Amniotic stem cell (primary cell): Measurements from ENCODE around the gene RECQL.
"Not testable (repeated sequence)": the region's sequence is repeated elsewhere in the genome, so short reads cannot be mapped to it uniquely, and the experiment has no call there.

Source experiments
- DNase-seq: peaks from one replicate; lab custom pipeline; 2025; lab: John Stamatoyannopoulos, UW

The RECQL gene

DNA sequence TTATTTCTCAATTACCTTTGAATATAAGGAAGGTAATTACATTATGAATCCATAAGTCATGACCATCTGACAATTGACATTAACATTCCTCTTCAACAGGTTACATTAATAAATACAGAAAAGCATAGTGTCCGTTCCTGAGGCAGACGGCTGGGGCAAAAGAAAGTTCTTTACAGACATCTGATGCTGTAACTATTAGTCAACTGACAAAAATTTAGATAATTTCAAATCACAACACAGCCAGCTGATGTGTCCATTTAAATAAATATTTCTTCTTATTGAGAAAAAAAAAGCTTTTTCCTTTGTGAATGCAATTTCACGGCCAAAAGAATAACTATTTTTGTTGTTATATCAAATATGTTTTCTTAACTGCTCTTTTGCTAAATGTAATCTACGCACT, 73.2 kb downstream of the RECQL start:
- no peak for DNase-seq

- not testable (repeated sequence) for DNase-seq
Observed at GRCh38 chr12:21419009-21419699, 82.3 kb downstream of the RECQL start.
